MM.1S (cell line): Measurements from ENCODE around the gene FGFR4.

Experiments
- DNase-seq: peaks from one replicate; pipeline ENCODE4 v3.0.0-alpha.2; 2015
- H2AFZ ChIP-seq: fragments of 300-600 bp; sonication (generic); 2 replicates; pipeline ENCODE4 v1.6.0; 2016; ENCODE audit warnings: antibody characterized with exemption, low read length
- H3F3A ChIP-seq: fragments of 300-600 bp; sonication (generic); 2 replicates; pipeline ENCODE4 v1.6.1; 2016; ENCODE audit warnings: mild to moderate bottlenecking, antibody characterized with exemption, low read length, moderate library complexity, mixed read lengths; ENCODE audit not compliant: insufficient read depth
- H3K27ac ChIP-seq: fragments of 300-600 bp; sonication (generic); 2 replicates; pipeline ENCODE4 v1.5.1; 2016; ENCODE audit warnings: mild to moderate bottlenecking, low read length
- H3K27me3 ChIP-seq: fragments of 300-600 bp; sonication (generic); replicated peaks from 2 replicates; pipeline ENCODE4 v1.6.0; 2016; ENCODE audit warnings: low read length; ENCODE audit not compliant: insufficient read depth
- H3K36me3 ChIP-seq: fragments of 300-600 bp; sonication (generic); replicated peaks from 2 replicates; pipeline ENCODE4 v1.6.1; 2016; ENCODE audit warnings: mild to moderate bottlenecking, low read length, mixed read lengths; ENCODE audit not compliant: insufficient read depth
- H3K4me1 ChIP-seq: fragments of 300-600 bp; sonication (generic); 2 replicates; pipeline ENCODE4 v1.6.1; 2016; ENCODE audit warnings: low read length, mixed read lengths
- H3K4me2 ChIP-seq: fragments of 300-600 bp; sonication (generic); 2 replicates; pipeline ENCODE4 v1.6.0; 2016; ENCODE audit warnings: low read depth, low read length
- H3K4me3 ChIP-seq: fragments of 300-600 bp; sonication (generic); 2 replicates; pipeline ENCODE4 v1.5.1; 2016; ENCODE audit warnings: low read length, mixed read lengths
- H3K79me2 ChIP-seq: fragments of 300-600 bp; sonication (generic); 2 replicates; pipeline ENCODE4 v1.6.1; 2016; ENCODE audit warnings: mixed run types, low read length, mixed read lengths
- H3K9ac ChIP-seq: fragments of 300-600 bp; sonication (generic); 2 replicates; pipeline ENCODE4 v1.6.1; 2016; ENCODE audit warnings: low read length, mixed read lengths
- H3K9me2 ChIP-seq: fragments of 300-600 bp; sonication (generic); replicated peaks from 2 replicates; pipeline ENCODE4 v1.6.1; 2016; ENCODE audit warnings: mild to moderate bottlenecking, low read length, mixed read lengths; ENCODE audit not compliant: insufficient read depth
- H3K9me3 ChIP-seq: fragments of 300-600 bp; sonication (generic); replicated peaks from 2 replicates; pipeline ENCODE4 v1.6.1; 2016; ENCODE audit warnings: mild to moderate bottlenecking, low read length, mixed read lengths; ENCODE audit not compliant: insufficient read depth
- H4K20me1 ChIP-seq: fragments of 300-600 bp; sonication (generic); 2 replicates; pipeline ENCODE4 v1.6.1; 2016; ENCODE audit warnings: mild to moderate bottlenecking, low read length, moderate library complexity, mixed read lengths; ENCODE audit not compliant: insufficient read depth
- EZH2 ChIP-seq: fragments of 300-600 bp; sonication (generic); optimal IDR thresholded peaks from 2 replicates; pipeline ENCODE3; 2017; ENCODE audit warnings: low read depth, mild to moderate bottlenecking, antibody characterized with exemption, low read length, mixed read lengths
- EZH2phosphoT487 ChIP-seq: fragments of 300-600 bp; sonication (generic); IDR thresholded peaks from 2 replicates; pipeline ENCODE4 v1.6.1; 2018; ENCODE audit warnings: antibody characterized with exemption, low read length
- TF ChIP-seq, protein P1 (sequence below): fragments of 300-600 bp; sonication (generic); IDR thresholded peaks from 2 replicates; pipeline ENCODE4 v1.5.1; 2016; ENCODE audit warnings: antibody characterized with exemption, low read length, mixed read lengths

Gene FGFR4

GRCh38 chr5:177112589-177113220, 26.0 kb downstream of the FGFR4 start:
- 0 out of 2 replicates have a peak, but pooled peaks cover 6% of the 10 kb centered on the region for H3K4me1 ChIP-seq
- no peaks in the 10 kb centered on the region for H3K79me2 ChIP-seq
- H3K27me3 ChIP-seq, result no peaks in the 10 kb centered on the region
- H3K9ac ChIP-seq, result no peak overlapping the region
- H3F3A ChIP-seq, result no peaks in the 10 kb centered on the region
- no peak overlapping the region for H3K27ac ChIP-seq
- H2AFZ ChIP-seq, result no peak overlapping the region
- H3K4me2 ChIP-seq, result no peak overlapping the region
- H3K9me2 ChIP-seq, result no peaks in the 10 kb centered on the region
- DNase-seq, result no peak
- H3K9me3 ChIP-seq, result no peaks in the 10 kb centered on the region
- no peak for TF ChIP-seq EZH2
- TF ChIP-seq, protein P1, sequence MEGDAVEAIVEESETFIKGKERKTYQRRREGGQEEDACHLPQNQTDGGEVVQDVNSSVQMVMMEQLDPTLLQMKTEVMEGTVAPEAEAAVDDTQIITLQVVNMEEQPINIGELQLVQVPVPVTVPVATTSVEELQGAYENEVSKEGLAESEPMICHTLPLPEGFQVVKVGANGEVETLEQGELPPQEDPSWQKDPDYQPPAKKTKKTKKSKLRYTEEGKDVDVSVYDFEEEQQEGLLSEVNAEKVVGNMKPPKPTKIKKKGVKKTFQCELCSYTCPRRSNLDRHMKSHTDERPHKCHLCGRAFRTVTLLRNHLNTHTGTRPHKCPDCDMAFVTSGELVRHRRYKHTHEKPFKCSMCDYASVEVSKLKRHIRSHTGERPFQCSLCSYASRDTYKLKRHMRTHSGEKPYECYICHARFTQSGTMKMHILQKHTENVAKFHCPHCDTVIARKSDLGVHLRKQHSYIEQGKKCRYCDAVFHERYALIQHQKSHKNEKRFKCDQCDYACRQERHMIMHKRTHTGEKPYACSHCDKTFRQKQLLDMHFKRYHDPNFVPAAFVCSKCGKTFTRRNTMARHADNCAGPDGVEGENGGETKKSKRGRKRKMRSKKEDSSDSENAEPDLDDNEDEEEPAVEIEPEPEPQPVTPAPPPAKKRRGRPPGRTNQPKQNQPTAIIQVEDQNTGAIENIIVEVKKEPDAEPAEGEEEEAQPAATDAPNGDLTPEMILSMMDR, result no peak
- no peak for TF ChIP-seq EZH2phosphoT487
- no peaks in the 10 kb centered on the region for H4K20me1 ChIP-seq
- H3K36me3 ChIP-seq, result no peaks in the 10 kb centered on the region
- no peak overlapping the region for H3K4me3 ChIP-seq

GRCh38 chr5:177113566-177114424, 27.1 kb downstream of the FGFR4 start:
- Histone ChIP-seq H3K27me3 (no peaks in the 10 kb centered on the region), H3K9ac (no peak overlapping the region), H3K36me3 (no peaks in the 10 kb centered on the region), H3F3A (no peaks in the 10 kb centered on the region), H2AFZ (peak overlapping the region; percentile 67), H3K4me2 (no peak overlapping the region), H3K79me2 (no peaks in the 10 kb centered on the region), H3K4me3 (no peak overlapping the region), H3K9me2 (no peaks in the 10 kb centered on the region), H3K27ac (no peak overlapping the region), H3K4me1 (0 out of 2 replicates have a peak, but pooled peaks cover 6% of the 10 kb centered on the region), H3K9me3 (no peaks in the 10 kb centered on the region), H4K20me1 (no peaks in the 10 kb centered on the region)
- DNase-seq, result peak; percentile 64
- no peak for TF ChIP-seq EZH2
- TF ChIP-seq, protein P1, result peak; percentile 98
- TF ChIP-seq EZH2phosphoT487, result no peak

DNA sequence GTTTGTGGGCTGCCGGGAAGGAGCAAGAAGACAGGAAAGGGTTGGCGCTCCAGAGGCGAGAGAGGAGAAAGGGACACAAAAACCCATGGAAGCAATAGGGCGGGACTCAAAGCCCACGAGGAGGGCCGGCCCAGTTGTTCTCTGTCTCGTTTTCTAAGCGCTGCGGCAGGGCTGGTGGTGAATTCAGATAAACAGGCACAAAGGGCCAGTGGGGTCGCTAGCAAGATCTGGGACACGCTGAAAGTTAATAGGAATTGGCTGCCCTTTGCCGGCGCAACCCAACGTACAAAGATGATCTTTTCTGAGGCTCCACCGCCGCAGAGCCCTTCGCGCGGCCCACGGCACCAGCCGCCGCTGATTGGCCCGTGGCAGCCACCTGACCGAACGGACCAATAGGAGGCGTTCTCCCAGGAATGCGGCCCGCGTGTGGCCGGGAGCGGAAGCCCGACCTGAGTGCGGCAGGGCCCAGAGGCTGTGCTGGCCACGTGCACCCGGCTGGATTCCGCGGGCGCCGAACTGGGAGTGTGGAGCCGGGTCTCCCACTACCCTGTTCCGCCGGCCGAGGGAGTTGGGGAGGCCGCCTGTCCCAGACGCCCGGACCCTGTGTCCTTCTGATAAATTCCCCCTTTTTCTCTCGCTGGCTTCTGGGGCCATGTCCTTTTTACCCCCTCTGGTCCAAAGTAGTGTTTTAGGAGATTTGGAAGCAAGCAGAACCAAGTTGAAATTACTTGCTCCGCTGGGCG, 30.1 kb downstream of the FGFR4 start:
- Histone ChIP-seq H3K9me2 (no peaks in the 10 kb centered on the region), H3K4me1 (0 out of 2 replicates have a peak, but pooled peaks cover 6% of the 10 kb centered on the region), H3K27me3 (no peaks in the 10 kb centered on the region), H4K20me1 (no peaks in the 10 kb centered on the region), H3K4me2 (no peak overlapping the region), H3K9ac (no peak overlapping the region), H2AFZ (no peak overlapping the region), H3K27ac (no peak overlapping the region), H3K79me2 (no peaks in the 10 kb centered on the region), H3K36me3 (no peaks in the 10 kb centered on the region), H3K9me3 (no peaks in the 10 kb centered on the region), H3F3A (no peaks in the 10 kb centered on the region), H3K4me3 (no peak overlapping the region)
- DNase-seq, result no peak
- TF ChIP-seq EZH2, result no peak
